Measurements from ENCODE around the gene GAB2.

The GAB2 gene

DNA sequence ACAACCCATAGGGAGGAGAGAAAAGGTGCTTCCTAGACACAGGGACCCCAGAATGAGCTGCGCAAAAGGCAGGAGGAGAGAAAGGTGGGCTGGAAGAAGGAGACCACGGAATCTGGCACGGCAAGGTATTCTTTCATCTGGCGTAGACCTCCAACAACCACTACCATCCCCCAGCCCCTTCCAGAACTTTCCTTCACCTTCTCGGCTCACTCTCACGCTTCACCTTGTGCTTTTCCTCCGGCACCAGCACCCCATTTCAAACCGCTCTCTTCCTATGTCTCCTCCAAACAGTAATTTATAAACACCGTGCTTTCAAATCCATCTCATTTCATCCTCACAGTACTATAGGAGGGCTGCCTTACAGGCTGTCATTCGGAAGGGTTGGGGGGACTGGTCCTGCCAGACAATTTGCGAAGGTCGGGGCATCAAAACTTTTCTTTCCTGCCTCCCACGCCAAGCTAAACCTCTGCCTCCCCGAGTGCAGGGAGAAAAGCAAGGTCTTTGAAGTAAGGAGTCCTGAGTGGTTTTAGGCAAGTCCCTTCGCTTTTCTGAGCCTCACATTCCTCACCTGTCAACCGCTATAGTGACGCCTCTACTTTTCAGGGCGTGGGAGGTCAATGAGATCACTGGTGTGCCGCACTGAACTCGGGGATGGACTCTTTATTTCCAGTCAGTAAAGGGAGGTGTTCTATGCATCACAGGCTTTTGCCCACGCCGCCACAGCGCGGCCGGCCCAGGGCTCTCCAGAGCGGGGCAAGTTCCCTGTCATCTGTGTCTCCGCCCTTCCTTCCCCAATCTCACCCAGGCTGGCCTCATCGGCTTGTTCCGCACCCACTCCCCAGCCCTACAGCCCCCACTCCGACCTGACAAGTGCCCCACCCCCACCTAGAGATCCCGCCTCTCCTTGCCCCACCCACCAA lies 230.0 kb downstream of the GAB2 start:
- Histone ChIP-seq H3K4me3 (ENCODE audit: low read depth, low read length) (peak overlapping the region; percentile 88), H3K27me3 (no peaks in the 10 kb centered on the region), H3K4me1 (no peaks in the 10 kb centered on the region; the same call in none of the 2 replicates), H3K9me3 (no peaks in the 10 kb centered on the region), H3K36me3 (no peaks in the 10 kb centered on the region)
- TF ChIP-seq, protein P1, sequence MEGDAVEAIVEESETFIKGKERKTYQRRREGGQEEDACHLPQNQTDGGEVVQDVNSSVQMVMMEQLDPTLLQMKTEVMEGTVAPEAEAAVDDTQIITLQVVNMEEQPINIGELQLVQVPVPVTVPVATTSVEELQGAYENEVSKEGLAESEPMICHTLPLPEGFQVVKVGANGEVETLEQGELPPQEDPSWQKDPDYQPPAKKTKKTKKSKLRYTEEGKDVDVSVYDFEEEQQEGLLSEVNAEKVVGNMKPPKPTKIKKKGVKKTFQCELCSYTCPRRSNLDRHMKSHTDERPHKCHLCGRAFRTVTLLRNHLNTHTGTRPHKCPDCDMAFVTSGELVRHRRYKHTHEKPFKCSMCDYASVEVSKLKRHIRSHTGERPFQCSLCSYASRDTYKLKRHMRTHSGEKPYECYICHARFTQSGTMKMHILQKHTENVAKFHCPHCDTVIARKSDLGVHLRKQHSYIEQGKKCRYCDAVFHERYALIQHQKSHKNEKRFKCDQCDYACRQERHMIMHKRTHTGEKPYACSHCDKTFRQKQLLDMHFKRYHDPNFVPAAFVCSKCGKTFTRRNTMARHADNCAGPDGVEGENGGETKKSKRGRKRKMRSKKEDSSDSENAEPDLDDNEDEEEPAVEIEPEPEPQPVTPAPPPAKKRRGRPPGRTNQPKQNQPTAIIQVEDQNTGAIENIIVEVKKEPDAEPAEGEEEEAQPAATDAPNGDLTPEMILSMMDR (IDR thresholded peaks at IDR 0.05; ENCODE audit: low read depth, low read length) = no peak
- DNase-seq = no peak

DNA sequence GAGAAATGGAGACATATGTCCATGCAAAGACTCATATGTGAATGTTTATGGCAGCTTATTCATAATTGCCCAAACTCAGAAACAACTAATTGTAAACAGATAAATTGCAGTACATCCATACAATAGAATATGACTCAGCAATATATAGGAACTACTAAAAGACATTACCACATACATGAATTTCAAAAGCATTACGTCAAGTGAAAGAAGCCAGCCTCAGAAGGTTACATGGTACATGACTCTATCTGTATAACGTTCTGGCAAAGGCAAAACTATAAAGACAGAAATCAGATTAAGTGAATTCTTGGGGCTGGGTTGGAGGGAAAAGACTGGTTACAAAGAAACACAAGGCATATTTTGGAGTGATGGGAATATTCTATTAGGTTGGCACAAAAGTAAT lies 236.4 kb downstream of the GAB2 start:
- Histone ChIP-seq H3K36me3 (no peaks in the 10 kb centered on the region), H3K4me1 (peaks cover 9% of the 10 kb centered on the region), H3K9me3 (no peaks in the 10 kb centered on the region), H3K4me3 (ENCODE audit: low read depth, low read length) (no peak overlapping the region), H3K27me3 (no peaks in the 10 kb centered on the region)
- TF ChIP-seq, protein P1 (IDR thresholded peaks at IDR 0.05; ENCODE audit: low read depth, low read length) = no peak
- no peak for DNase-seq

DNA sequence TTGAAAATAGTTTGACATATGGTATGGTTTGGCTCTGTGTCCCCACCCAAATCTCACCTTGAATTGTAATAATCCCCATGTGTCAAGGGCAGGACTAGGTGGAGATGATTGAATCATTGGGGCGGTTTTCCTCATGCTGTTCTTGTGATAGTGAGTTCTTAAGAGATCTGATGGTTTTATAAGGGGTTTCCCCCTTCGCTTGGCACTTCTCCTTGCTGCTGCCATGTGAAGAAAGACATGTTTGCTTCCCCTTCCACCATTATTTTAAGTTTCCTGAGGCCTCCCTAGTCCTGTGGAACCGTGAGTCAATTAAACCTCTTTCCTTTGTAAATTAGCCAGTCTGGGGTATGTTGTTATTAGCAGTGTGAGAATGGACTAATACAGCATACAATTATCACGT lies 236.9 kb downstream of the GAB2 start:
- TF ChIP-seq, protein P1 (IDR thresholded peaks at IDR 0.05; ENCODE audit: low read depth, low read length) = no peak
- Histone ChIP-seq H3K9me3 (no peaks in the 10 kb centered on the region), H3K4me3 (ENCODE audit: low read depth, low read length) (no peak overlapping the region), H3K36me3 (no peaks in the 10 kb centered on the region), H3K4me1 (peaks cover 9% of the 10 kb centered on the region), H3K27me3 (no peaks in the 10 kb centered on the region)
- no peak for DNase-seq

GRCh38 chr11:78179459-78180071 lies 238.1 kb downstream of the GAB2 start:
- H3K4me1 ChIP-seq = peaks cover 9% of the 10 kb centered on the region
- TF ChIP-seq, protein P1 (IDR thresholded peaks at IDR 0.05; ENCODE audit: low read depth, low read length) = no peak
- no peak for DNase-seq
- no peaks in the 10 kb centered on the region for H3K27me3 ChIP-seq
- no peaks in the 10 kb centered on the region for H3K36me3 ChIP-seq
- no peak overlapping the region for H3K4me3 ChIP-seq (ENCODE audit: low read depth, low read length)
- H3K9me3 ChIP-seq = no peaks in the 10 kb centered on the region

- H3K4me3 ChIP-seq (ENCODE audit: low read depth, low read length) = no peak overlapping the region
- peaks cover 9% of the 10 kb centered on the region for H3K4me1 ChIP-seq
- H3K9me3 ChIP-seq = no peaks in the 10 kb centered on the region
- H3K36me3 ChIP-seq = no peaks in the 10 kb centered on the region
- no peaks in the 10 kb centered on the region for H3K27me3 ChIP-seq
- DNase-seq = no peak
- TF ChIP-seq, protein P1 (IDR thresholded peaks at IDR 0.05; ENCODE audit: low read depth, low read length) = no peak
Observed at GRCh38 chr11:78177216-78177615, 240.4 kb downstream of the GAB2 start.
